ENCODE measurements around the gene MARK3.

The MARK3 gene

DNA sequence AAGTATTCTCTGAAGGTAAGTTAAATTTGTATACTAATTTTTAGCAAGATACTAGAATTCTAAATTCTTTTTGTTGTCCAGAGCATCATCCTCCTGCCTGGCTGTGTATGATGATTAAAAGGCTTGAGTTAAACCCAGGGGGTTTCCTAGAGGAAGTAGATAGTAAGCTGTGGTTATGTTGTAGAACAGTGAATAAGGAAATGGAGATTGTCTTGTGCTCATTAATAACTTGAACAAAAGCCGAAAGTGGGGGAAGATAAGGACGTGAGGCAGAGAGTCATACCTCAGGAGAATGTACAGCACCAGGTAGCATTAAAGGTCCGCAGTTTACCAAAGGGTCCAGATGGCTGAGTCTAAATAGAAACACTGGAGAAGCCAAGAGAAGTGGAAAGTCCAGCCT, 95.4 kb downstream of the MARK3 start:
- no peak overlapping the region for H2AFZ ChIP-seq (ENCODE audit: low read depth)
- no peaks in the 10 kb centered on the region for H3K27me3 ChIP-seq (ENCODE audit: insufficient read depth, low read depth)
- TF ChIP-seq, protein P1, sequence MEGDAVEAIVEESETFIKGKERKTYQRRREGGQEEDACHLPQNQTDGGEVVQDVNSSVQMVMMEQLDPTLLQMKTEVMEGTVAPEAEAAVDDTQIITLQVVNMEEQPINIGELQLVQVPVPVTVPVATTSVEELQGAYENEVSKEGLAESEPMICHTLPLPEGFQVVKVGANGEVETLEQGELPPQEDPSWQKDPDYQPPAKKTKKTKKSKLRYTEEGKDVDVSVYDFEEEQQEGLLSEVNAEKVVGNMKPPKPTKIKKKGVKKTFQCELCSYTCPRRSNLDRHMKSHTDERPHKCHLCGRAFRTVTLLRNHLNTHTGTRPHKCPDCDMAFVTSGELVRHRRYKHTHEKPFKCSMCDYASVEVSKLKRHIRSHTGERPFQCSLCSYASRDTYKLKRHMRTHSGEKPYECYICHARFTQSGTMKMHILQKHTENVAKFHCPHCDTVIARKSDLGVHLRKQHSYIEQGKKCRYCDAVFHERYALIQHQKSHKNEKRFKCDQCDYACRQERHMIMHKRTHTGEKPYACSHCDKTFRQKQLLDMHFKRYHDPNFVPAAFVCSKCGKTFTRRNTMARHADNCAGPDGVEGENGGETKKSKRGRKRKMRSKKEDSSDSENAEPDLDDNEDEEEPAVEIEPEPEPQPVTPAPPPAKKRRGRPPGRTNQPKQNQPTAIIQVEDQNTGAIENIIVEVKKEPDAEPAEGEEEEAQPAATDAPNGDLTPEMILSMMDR (conservative IDR thresholded peaks at IDR 0.05; ENCODE audit: low read depth, low read length) = no peak
- H3K27ac ChIP-seq = no peak overlapping the region
- no peak overlapping the region for H3K4me3 ChIP-seq (IDR thresholded peaks at IDR 0.05; ENCODE audit: insufficient read depth, low read depth, low read length)
- H3K4me2 ChIP-seq = 0 out of 2 replicates have a peak overlapping the region, but pooled peaks have one; percentile 21
- H4K20me1 ChIP-seq (ENCODE audit: insufficient read depth) = no peaks in the 10 kb centered on the region
- H3K36me3 ChIP-seq (ENCODE audit: insufficient read depth) = no peaks in the 10 kb centered on the region
- H3K79me2 ChIP-seq (ENCODE audit: insufficient read depth, low read depth) = no peaks in the 10 kb centered on the region
- peaks cover 10% of the 10 kb centered on the region for H3K4me1 ChIP-seq (ENCODE audit: low read depth, poor library complexity, severe bottlenecking)
- H3K9ac ChIP-seq = no peak overlapping the region

GRCh38 chr14:103483600-103483999, 98.4 kb downstream of the MARK3 start:
- no peak overlapping the region for H3K27ac ChIP-seq
- H3K4me3 ChIP-seq (IDR thresholded peaks at IDR 0.05; ENCODE audit: insufficient read depth, low read depth, low read length) = no peak overlapping the region
- H3K9ac ChIP-seq = no peak overlapping the region
- no peaks in the 10 kb centered on the region for H4K20me1 ChIP-seq (ENCODE audit: insufficient read depth)
- H3K4me1 ChIP-seq (ENCODE audit: low read depth, poor library complexity, severe bottlenecking) = peaks cover 10% of the 10 kb centered on the region
- H3K4me2 ChIP-seq = no peak overlapping the region
- no peaks in the 10 kb centered on the region for H3K36me3 ChIP-seq (ENCODE audit: insufficient read depth)
- H3K27me3 ChIP-seq (ENCODE audit: insufficient read depth, low read depth) = no peaks in the 10 kb centered on the region
- TF ChIP-seq, protein P1 (conservative IDR thresholded peaks at IDR 0.05; ENCODE audit: low read depth, low read length) = no peak
- no peaks in the 10 kb centered on the region for H3K79me2 ChIP-seq (ENCODE audit: insufficient read depth, low read depth)
- no peak overlapping the region for H2AFZ ChIP-seq (ENCODE audit: low read depth)

DNA sequence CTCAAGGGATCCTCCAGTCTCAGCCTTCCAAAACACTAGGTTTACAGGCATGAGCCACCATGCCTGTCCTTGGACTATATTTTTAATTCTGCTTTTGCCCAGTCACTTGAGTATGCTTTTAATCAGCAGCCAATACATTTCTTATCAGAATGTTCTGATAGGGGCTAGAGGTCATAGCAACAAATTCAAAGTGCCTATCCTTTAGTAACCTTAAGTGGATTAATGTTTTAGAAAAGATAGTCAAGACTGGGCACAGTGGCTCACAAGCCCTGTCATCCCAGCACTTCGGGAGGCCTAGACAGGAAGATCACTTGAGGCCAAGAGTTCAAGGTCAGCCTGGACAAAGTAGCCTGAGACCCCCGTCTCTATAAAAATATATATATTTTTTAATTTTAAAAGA, 100.3 kb downstream of the MARK3 start:
- Histone ChIP-seq H3K79me2 (ENCODE audit: insufficient read depth, low read depth) (no peaks in the 10 kb centered on the region), H3K27me3 (ENCODE audit: insufficient read depth, low read depth) (no peaks in the 10 kb centered on the region), H3K4me3 (IDR thresholded peaks at IDR 0.05; ENCODE audit: insufficient read depth, low read depth, low read length) (no peak overlapping the region), H3K4me1 (ENCODE audit: low read depth, poor library complexity, severe bottlenecking) (peaks cover under 1% of the 10 kb centered on the region), H3K27ac (no peak overlapping the region), H3K4me2 (no peak overlapping the region), H3K36me3 (ENCODE audit: insufficient read depth) (no peaks in the 10 kb centered on the region), H4K20me1 (ENCODE audit: insufficient read depth) (no peaks in the 10 kb centered on the region), H3K9ac (no peak overlapping the region), H2AFZ (ENCODE audit: low read depth) (no peak overlapping the region)
- TF ChIP-seq, protein P1 (conservative IDR thresholded peaks at IDR 0.05; ENCODE audit: low read depth, low read length) = no peak

DNA sequence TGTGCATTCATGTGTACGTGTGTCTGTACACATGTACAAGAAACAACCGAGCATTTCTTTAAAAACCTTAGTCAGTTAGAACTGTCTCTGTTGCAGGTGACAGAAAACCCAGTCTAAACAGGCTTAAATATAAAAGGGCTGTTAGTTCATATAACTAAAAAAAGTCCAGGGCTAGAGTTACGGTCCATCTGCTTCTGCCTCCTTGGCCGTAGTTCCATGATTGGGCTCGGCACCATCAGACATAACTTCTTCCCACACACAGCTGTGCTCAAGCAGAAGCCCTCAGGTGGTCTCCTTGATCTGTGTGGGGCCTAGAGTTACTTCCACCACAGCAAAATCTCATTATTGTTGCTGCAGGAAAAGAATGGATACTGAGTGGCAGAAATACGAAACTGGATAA, 102.9 kb downstream of the MARK3 start:
- no peaks in the 10 kb centered on the region for H3K36me3 ChIP-seq (ENCODE audit: insufficient read depth)

More for the DNA sequence above, 102.9 kb downstream of the MARK3 start:
- TF ChIP-seq, protein P1 (conservative IDR thresholded peaks at IDR 0.05; ENCODE audit: low read depth, low read length) = no peak
- Histone ChIP-seq H2AFZ (ENCODE audit: low read depth) (no peak overlapping the region), H4K20me1 (ENCODE audit: insufficient read depth) (no peaks in the 10 kb centered on the region), H3K4me3 (IDR thresholded peaks at IDR 0.05; ENCODE audit: insufficient read depth, low read depth, low read length) (no peak overlapping the region), H3K4me2 (no peak overlapping the region), H3K9ac (no peak overlapping the region), H3K27ac (no peak overlapping the region), H3K27me3 (ENCODE audit: insufficient read depth, low read depth) (no peaks in the 10 kb centered on the region), H3K79me2 (ENCODE audit: insufficient read depth, low read depth) (no peaks in the 10 kb centered on the region), H3K4me1 (ENCODE audit: low read depth, poor library complexity, severe bottlenecking) (no peaks in the 10 kb centered on the region)

Data from KMS-11 (cell line).